Activated B cell treated with CpG ODN at 0.5 μM for 24 hours (primary cell): ENCODE results near the gene DYNC2H1. TPM values are rescaled to one million over a fixed set of nuclear protein-coding genes. Genes with fewer than 3 reads are reported as not detected.

Source experiments
- ATAC-seq: fragments of 200-7000 bp; cut with Tn5 transposase; one replicate; pipeline ENCODE4 v1.10.0; 2021; ENCODE audit warnings: low read depth, mild to moderate bottlenecking, moderate library complexity
- CTCF ChIA-PET: fragments of 350-600 bp; sonication (Branson Sonifier 250); formaldehyde crosslinking; loops from one replicate; lab custom pipeline; 2021; ENCODE audit warnings: antibody characterized with exemption; lab: Charles Lee
- POLR2A ChIA-PET: fragments of 350-600 bp; sonication (Branson Sonifier 250); formaldehyde crosslinking; loops from one replicate; lab custom pipeline; 2021; ENCODE audit warnings: antibody characterized with exemption; lab: Charles Lee
- DNase-seq: peaks from one replicate; pipeline ENCODE4 v3.0.0; 2022
- H3K27ac Mint-ChIP-seq: one replicate; pipeline ENCODE4 v1.8.0; 2020; ENCODE audit warnings: mixed read lengths
- H3K27me3 Mint-ChIP-seq: one replicate; pipeline ENCODE4 v1.8.0; 2021; ENCODE audit warnings: mixed read lengths
- H3K36me3 Mint-ChIP-seq: one replicate; pipeline ENCODE4 v1.8.0; 2021; ENCODE audit warnings: low read depth, mixed read lengths
- H3K4me1 Mint-ChIP-seq: one replicate; pipeline ENCODE4 v1.8.0; 2021; ENCODE audit warnings: mixed read lengths
- H3K4me3 Mint-ChIP-seq: one replicate; pipeline ENCODE4 v1.8.0; 2020; ENCODE audit warnings: mild to moderate bottlenecking, mixed read lengths
- H3K9me3 Mint-ChIP-seq: one replicate; pipeline ENCODE4 v1.8.0; 2020; ENCODE audit warnings: mixed read lengths
- CTCF ChIP-seq: fragments of 200-600 bp; IDR thresholded peaks from one replicate; pipeline ENCODE4 v1.8.0; 2022; ENCODE audit warnings: antibody characterized with exemption, mild to moderate bottlenecking
- intact Hi-C: fragments of 100-400 bp; cut with micrococcal nuclease; formaldehyde crosslinking; loops from one replicate; pipeline ENCODE4 v1.15.1; 2024
- total RNA-seq: library from RNA; stranded (reverse); gene quantifications from 2 replicates; pipeline ENCODE4 v1.2.3, GENCODE V29; 2022

Gene DYNC2H1
- total RNA-seq, 1 donor from 2014 or later, result 3.2 TPM

GRCh38 chr11:103210543-103210942 lies 101.3 kb downstream of the DYNC2H1 start:
- Mint-ChIP-seq H3K27me3 (no peaks in the 10 kb centered on the region), H3K9me3 (no peaks in the 10 kb centered on the region), H3K27ac (no peak overlapping the region), H3K4me3 (no peak overlapping the region), H3K4me1 (no peaks in the 10 kb centered on the region), H3K36me3 (no peaks in the 10 kb centered on the region)
- intact Hi-C loops, result no loop called here
- ATAC-seq (no peak), DNase-seq (no peak)
- TF ChIP-seq CTCF, result no peak
- POLR2A ChIA-PET, result no interaction called here
- CTCF ChIA-PET, result no interaction called here

GRCh38 chr11:103215812-103216211 lies 106.6 kb downstream of the DYNC2H1 start:
- no peaks in the 10 kb centered on the region for H3K36me3 Mint-ChIP-seq
- no peak for TF ChIP-seq CTCF
- no peak for DNase-seq
- no peaks in the 10 kb centered on the region for H3K4me1 Mint-ChIP-seq
- POLR2A ChIA-PET, result no interaction called here
- H3K4me3 Mint-ChIP-seq, result no peak overlapping the region
- CTCF ChIA-PET, result no interaction called here
- intact Hi-C loops, result no loop called here
- ATAC-seq, result no peak
- H3K27ac Mint-ChIP-seq, result no peak overlapping the region
- no peaks in the 10 kb centered on the region for H3K9me3 Mint-ChIP-seq
- no peaks in the 10 kb centered on the region for H3K27me3 Mint-ChIP-seq

DNA sequence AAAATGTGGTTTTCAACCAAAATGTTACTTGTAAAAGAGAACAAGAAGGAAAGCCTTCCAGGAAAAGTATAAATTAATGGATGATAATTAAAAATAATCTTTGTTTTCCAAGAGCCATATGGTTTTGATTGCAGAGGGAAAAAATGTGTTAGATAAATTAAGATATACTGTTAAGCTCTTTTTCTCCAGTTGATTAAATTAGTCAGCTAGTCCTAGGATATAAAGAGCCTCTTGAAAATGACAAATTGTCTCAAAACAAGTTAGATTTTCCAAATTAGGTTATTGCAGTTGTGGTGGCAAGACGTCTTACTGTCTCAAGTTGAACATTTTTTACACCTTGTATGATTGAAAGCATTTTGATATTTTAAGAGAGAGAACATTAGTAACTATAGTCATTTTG lies 110.9 kb downstream of the DYNC2H1 start:
- intact Hi-C loops, result no loop called here
- Mint-ChIP-seq H3K27ac (no peak overlapping the region), H3K4me3 (no peak overlapping the region), H3K27me3 (no peaks in the 10 kb centered on the region), H3K36me3 (no peaks in the 10 kb centered on the region), H3K4me1 (no peaks in the 10 kb centered on the region), H3K9me3 (no peaks in the 10 kb centered on the region)
- no peak for TF ChIP-seq CTCF
- no peak for DNase-seq
- ATAC-seq, result no peak
- POLR2A ChIA-PET, result no interaction called here
- CTCF ChIA-PET, result no interaction called here

DNA sequence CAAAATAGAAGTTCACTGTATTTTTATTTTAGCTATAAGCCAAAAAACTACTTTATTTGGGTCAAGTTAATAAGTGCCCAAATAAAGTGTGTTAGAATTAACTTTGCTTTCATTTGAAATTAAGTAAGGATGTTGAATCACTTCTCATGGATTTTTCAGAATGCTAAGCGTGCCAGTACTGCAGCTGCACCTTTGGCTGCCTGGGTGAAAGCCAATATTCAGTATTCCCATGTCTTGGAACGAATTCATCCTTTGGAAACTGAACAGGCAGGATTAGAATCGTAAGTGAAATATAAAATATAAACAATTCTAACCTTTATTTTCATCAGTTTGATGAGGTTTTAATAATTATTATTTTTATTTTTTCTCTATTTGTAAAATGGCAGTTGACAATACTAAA lies 113.6 kb downstream of the DYNC2H1 start:
- Mint-ChIP-seq H3K4me3 (no peak overlapping the region), H3K36me3 (no peaks in the 10 kb centered on the region), H3K27me3 (no peaks in the 10 kb centered on the region), H3K9me3 (no peaks in the 10 kb centered on the region), H3K4me1 (no peaks in the 10 kb centered on the region), H3K27ac (no peak overlapping the region)
- intact Hi-C loops, result no loop called here
- no peak for TF ChIP-seq CTCF
- ATAC-seq (no peak), DNase-seq (no peak)
- CTCF ChIA-PET, result no interaction called here
- POLR2A ChIA-PET, result no interaction called here

DNA sequence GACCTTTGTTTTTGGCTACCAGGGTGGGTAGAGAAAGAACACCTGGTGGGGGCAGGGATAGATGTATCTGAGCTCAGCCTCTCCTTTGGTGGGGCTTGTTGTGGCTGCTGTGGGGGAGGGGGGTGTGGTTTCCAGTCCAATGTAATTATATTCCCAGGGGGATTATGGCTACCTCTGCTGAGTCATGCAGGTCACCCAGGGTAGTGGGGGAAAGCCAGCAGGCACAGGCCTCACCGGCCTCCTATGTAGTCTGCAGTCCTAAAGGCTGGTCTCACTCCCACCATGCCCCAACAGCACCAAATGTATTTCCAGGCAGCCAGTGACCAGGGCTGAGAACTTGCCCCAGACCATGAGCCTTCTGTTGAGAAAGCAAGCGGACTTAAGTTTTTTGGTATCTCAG lies 119.6 kb downstream of the DYNC2H1 start:
- H3K36me3 Mint-ChIP-seq, result no peaks in the 10 kb centered on the region
- H3K27ac Mint-ChIP-seq, result no peak overlapping the region
- no peaks in the 10 kb centered on the region for H3K9me3 Mint-ChIP-seq
- no peak for DNase-seq
- ATAC-seq, result no peak
- no peaks in the 10 kb centered on the region for H3K4me1 Mint-ChIP-seq
- H3K27me3 Mint-ChIP-seq, result no peaks in the 10 kb centered on the region
- intact Hi-C loops, result no loop called here
- ChIA-PET POLR2A (no interaction called here), CTCF (interaction anchor here (1.4 kb wide), 1 partner anchor 12 kb away, joined by 3 read pairs; no protein-coding TSS in a partner anchor)
- TF ChIP-seq CTCF, result no peak
- no peak overlapping the region for H3K4me3 Mint-ChIP-seq
